ENCODE results near the gene SLC48A1. TPM values are rescaled to one million over a fixed set of nuclear protein-coding genes. Genes with fewer than 3 reads are reported as not detected.
A peak's percentile ranks its signal among the peaks of the same experiment; 100 is the strongest.

The SLC48A1 gene
- total RNA-seq, 2 donors from 2014 or later, result 5.9 to 6.9 TPM

- Mint-ChIP-seq H3K4me3 (no peak overlapping the region), H3K27ac (no peak overlapping the region), H3K27me3 (peaks cover 11% of the 10 kb centered on the region), H3K36me3 (ENCODE audit: low read depth) (no peaks in the 10 kb centered on the region), H3K4me1 (peaks cover 12% of the 10 kb centered on the region)
- DNase-seq (no peak), ATAC-seq (peak; percentile 45)
- H3K9me3 ChIP-seq (ENCODE audit: control insufficient read depth, low read length, poor library complexity, severe bottlenecking), result no peaks in the 10 kb centered on the region
These were observed 25.9 kb upstream of the SLC48A1 start for GRCh38 chr12:47747126-47747525.

- no peaks in the 10 kb centered on the region for H3K9me3 ChIP-seq (ENCODE audit: control insufficient read depth, low read length, poor library complexity, severe bottlenecking)
- ATAC-seq, result no peak
- H3K27me3 Mint-ChIP-seq, result peaks cover 11% of the 10 kb centered on the region
- H3K27ac Mint-ChIP-seq, result no peak overlapping the region
- peaks cover 8% of the 10 kb centered on the region for H3K4me1 Mint-ChIP-seq
- no peaks in the 10 kb centered on the region for H3K36me3 Mint-ChIP-seq (ENCODE audit: low read depth)
- H3K4me3 Mint-ChIP-seq, result no peak overlapping the region
- DNase-seq, result no peak
These were observed 25.2 kb upstream of the SLC48A1 start for GRCh38 chr12:47747596-47748506.

GRCh38 chr12:47748507-47748828, 24.6 kb upstream of the SLC48A1 start:
- Mint-ChIP-seq H3K36me3 (ENCODE audit: low read depth) (no peaks in the 10 kb centered on the region), H3K27me3 (peaks cover 11% of the 10 kb centered on the region), H3K4me3 (no peak overlapping the region), H3K4me1 (peaks cover 11% of the 10 kb centered on the region), H3K27ac (no peak overlapping the region)
- no peaks in the 10 kb centered on the region for H3K9me3 ChIP-seq (ENCODE audit: control insufficient read depth, low read length, poor library complexity, severe bottlenecking)
- DNase-seq (no peak), ATAC-seq (no peak)

GRCh38 chr12:47748899-47749298, 24.1 kb upstream of the SLC48A1 start:
- no peaks in the 10 kb centered on the region for H3K9me3 ChIP-seq (ENCODE audit: control insufficient read depth, low read length, poor library complexity, severe bottlenecking)
- Mint-ChIP-seq H3K27ac (no peak overlapping the region), H3K27me3 (peaks cover 11% of the 10 kb centered on the region), H3K4me3 (no peak overlapping the region), H3K36me3 (ENCODE audit: low read depth) (no peaks in the 10 kb centered on the region), H3K4me1 (peaks cover 11% of the 10 kb centered on the region)
- ATAC-seq (no peak), DNase-seq (no peak)

- H3K4me1 Mint-ChIP-seq, result peaks cover 10% of the 10 kb centered on the region
- no peaks in the 10 kb centered on the region for H3K36me3 Mint-ChIP-seq (ENCODE audit: low read depth)
- no peak overlapping the region for H3K4me3 Mint-ChIP-seq
- H3K9me3 ChIP-seq (ENCODE audit: control insufficient read depth, low read length, poor library complexity, severe bottlenecking), result no peaks in the 10 kb centered on the region
- ATAC-seq (no peak), DNase-seq (no peak)
- H3K27me3 Mint-ChIP-seq, result peaks cover 4% of the 10 kb centered on the region
- no peak overlapping the region for H3K27ac Mint-ChIP-seq
These were observed 22.7 kb upstream of the SLC48A1 start for GRCh38 chr12:47750229-47750798.

- H3K27me3 Mint-ChIP-seq, result peaks cover 4% of the 10 kb centered on the region
- H3K4me1 Mint-ChIP-seq, result peaks cover 17% of the 10 kb centered on the region
- H3K36me3 Mint-ChIP-seq (ENCODE audit: low read depth), result no peaks in the 10 kb centered on the region
- H3K4me3 Mint-ChIP-seq, result no peak overlapping the region
- no peaks in the 10 kb centered on the region for H3K9me3 ChIP-seq (ENCODE audit: control insufficient read depth, low read length, poor library complexity, severe bottlenecking)
- DNase-seq (no peak), ATAC-seq (no peak)
- H3K27ac Mint-ChIP-seq, result no peak overlapping the region
These were observed 22.0 kb upstream of the SLC48A1 start for GRCh38 chr12:47750916-47751470.

GRCh38 chr12:47751561-47751960, 21.5 kb upstream of the SLC48A1 start:
- H3K27me3 Mint-ChIP-seq, result peaks cover under 1% of the 10 kb centered on the region
- H3K4me3 Mint-ChIP-seq, result no peak overlapping the region
- DNase-seq (no peak), ATAC-seq (no peak)
- no peak overlapping the region for H3K27ac Mint-ChIP-seq
- H3K4me1 Mint-ChIP-seq, result peaks cover 19% of the 10 kb centered on the region
- H3K36me3 Mint-ChIP-seq (ENCODE audit: low read depth), result no peaks in the 10 kb centered on the region
- no peaks in the 10 kb centered on the region for H3K9me3 ChIP-seq (ENCODE audit: control insufficient read depth, low read length, poor library complexity, severe bottlenecking)

GRCh38 chr12:47752121-47752520, 20.9 kb upstream of the SLC48A1 start:
- no peaks in the 10 kb centered on the region for H3K36me3 Mint-ChIP-seq (ENCODE audit: low read depth)
- H3K4me1 Mint-ChIP-seq, result peaks cover 20% of the 10 kb centered on the region
- no peak overlapping the region for H3K27ac Mint-ChIP-seq
- no peak overlapping the region for H3K4me3 Mint-ChIP-seq
- no peak for DNase-seq
- no peak for ATAC-seq
- no peaks in the 10 kb centered on the region for H3K27me3 Mint-ChIP-seq
- H3K9me3 ChIP-seq (ENCODE audit: control insufficient read depth, low read length, poor library complexity, severe bottlenecking), result no peaks in the 10 kb centered on the region

- no peaks in the 10 kb centered on the region for H3K9me3 ChIP-seq (ENCODE audit: control insufficient read depth, low read length, poor library complexity, severe bottlenecking)
- Mint-ChIP-seq H3K27me3 (no peaks in the 10 kb centered on the region), H3K36me3 (ENCODE audit: low read depth) (no peaks in the 10 kb centered on the region), H3K27ac (no peak overlapping the region), H3K4me1 (peaks cover 24% of the 10 kb centered on the region), H3K4me3 (no peak overlapping the region)
- DNase-seq (no peak), ATAC-seq (no peak)
These were observed 20.5 kb upstream of the SLC48A1 start for GRCh38 chr12:47752552-47752951.

GRCh38 chr12:47753021-47754001, 19.7 kb upstream of the SLC48A1 start:
- H3K9me3 ChIP-seq (ENCODE audit: control insufficient read depth, low read length, poor library complexity, severe bottlenecking), result no peaks in the 10 kb centered on the region
- Mint-ChIP-seq H3K27me3 (no peaks in the 10 kb centered on the region), H3K4me1 (peaks cover 24% of the 10 kb centered on the region), H3K4me3 (no peak overlapping the region), H3K36me3 (ENCODE audit: low read depth) (no peaks in the 10 kb centered on the region), H3K27ac (no peak overlapping the region)
- ATAC-seq (no peak), DNase-seq (no peak)

- Mint-ChIP-seq H3K4me3 (no peak overlapping the region), H3K27ac (peak overlapping the region; percentile 37), H3K36me3 (ENCODE audit: low read depth) (no peaks in the 10 kb centered on the region), H3K27me3 (no peaks in the 10 kb centered on the region), H3K4me1 (peaks cover 27% of the 10 kb centered on the region)
- DNase-seq (no peak), ATAC-seq (no peak)
- no peaks in the 10 kb centered on the region for H3K9me3 ChIP-seq (ENCODE audit: control insufficient read depth, low read length, poor library complexity, severe bottlenecking)
These were observed 18.9 kb upstream of the SLC48A1 start for GRCh38 chr12:47754126-47754525.

- Mint-ChIP-seq H3K36me3 (ENCODE audit: low read depth) (no peaks in the 10 kb centered on the region), H3K4me3 (no peak overlapping the region), H3K4me1 (peaks cover 28% of the 10 kb centered on the region), H3K27me3 (no peaks in the 10 kb centered on the region), H3K27ac (peak overlapping the region; percentile 92)
- H3K9me3 ChIP-seq (ENCODE audit: control insufficient read depth, low read length, poor library complexity, severe bottlenecking), result no peaks in the 10 kb centered on the region
- ATAC-seq, result no peak
- DNase-seq, result no peak
These were observed 18.2 kb upstream of the SLC48A1 start for GRCh38 chr12:47754881-47755280.

All from T-helper 17 cell (primary cell).